ENCODE measurements around the gene PTPRK. TPM values are rescaled to one million over a fixed set of nuclear protein-coding genes. Genes with fewer than 3 reads are reported as not detected.

PTPRK gene
- total and polyA plus RNA-seq, 2 of the 8 experiments (the other 6 are each of a cell fraction or from before 2014, with no cell fraction given): 11.4 to 47.3 TPM

GRCh38 chr6:128070406-128070805 lies 450.0 kb downstream of the PTPRK start:
- Histone ChIP-seq H4K5ac (ENCODE audit: insufficient read length, low read depth, low read length) (no peak overlapping the region), H3K79me2 (ENCODE audit: control insufficient read depth in 1 of 2, insufficient read depth in 2 of 2, low read length in 2 of 2) (no peaks in the 10 kb centered on the region), H3K18ac (ENCODE audit: extremely low read depth, low read length) (no peak overlapping the region), H4K8ac (ENCODE audit: extremely low read depth, insufficient read depth, low read length) (no peak overlapping the region), H3K27ac (ENCODE audit: low read depth, low read length) (no peak overlapping the region), H4K20me1 (replicated peaks in 1 of 2; ENCODE audit: control insufficient read depth in 1 of 2, insufficient read depth in 2 of 2, low read length in 2 of 2) (no peaks in the 10 kb centered on the region), H2AK5ac (ENCODE audit: low read depth, low read length) (no peak overlapping the region), H3K4me2 (ENCODE audit: insufficient read depth in 1 of 2, low read depth in 2 of 2, low read length in 2 of 2) (no peak overlapping the region), H3K4me1 (replicated peaks in 1 of 4; ENCODE audit: control insufficient read depth in 3 of 4, insufficient read depth in 4 of 4, low read length in 3 of 4) (peaks cover 0 to 4% (median 2%) of the 10 kb centered on the region in 4 experiments; a peak in 3 of 7 replicates), H2BK12ac (ENCODE audit: low read depth, low read length) (no peak overlapping the region), H2BK20ac (ENCODE audit: low read length) (no peak overlapping the region), H2BK120ac (replicated peaks; ENCODE audit: low read depth, low read length) (no peak overlapping the region), H3K79me1 (ENCODE audit: low read depth, low read length) (no peaks in the 10 kb centered on the region), H4K91ac (replicated peaks; ENCODE audit: insufficient read length, low read length) (no peak overlapping the region), H3K9me3 (ENCODE audit: insufficient read depth in 2 of 2, low read depth in 1 of 2, low read length in 1 of 2) (no peaks in the 10 kb centered on the region), H2BK15ac (ENCODE audit: low read length) (no peak overlapping the region), H3K23ac (ENCODE audit: insufficient read length) (no peak overlapping the region), H3K14ac (ENCODE audit: insufficient read length) (no peak overlapping the region), H3K23me2 (ENCODE audit: low read depth, low read length) (no peaks in the 10 kb centered on the region), H3K56ac (replicated peaks; ENCODE audit: insufficient read length, low read depth, low read length) (no peak overlapping the region), H3K36me3 (ENCODE audit: control insufficient read depth in 2 of 4, insufficient read depth in 4 of 4, low read length in 3 of 4) (no peaks in the 10 kb centered on the region), H3K27me3 (replicated peaks in 1 of 4; ENCODE audit: control insufficient read depth in 3 of 4, extremely low read depth in 1 of 4, insufficient read depth in 3 of 4, low read length in 3 of 4) (peaks cover 0 to 1% (median 0%) of the 10 kb centered on the region in 4 experiments; a peak in 1 of 7 replicates), H3K4me3 (ENCODE audit: extremely low read depth in 1 of 4, insufficient read depth in 2 of 4, low read depth in 3 of 4, low read length in 4 of 4) (no peak overlapping the region), H3K4ac (replicated peaks; ENCODE audit: insufficient read length, low read depth, low read length) (no peak overlapping the region), H2AFZ (ENCODE audit: low read length) (no peak overlapping the region), H2BK5ac (ENCODE audit: low read depth, low read length) (no peak overlapping the region), H3K9ac (replicated peaks in 1 of 4; ENCODE audit: extremely low read depth in 1 of 4, low read depth in 3 of 4, low read length in 3 of 4) (no peak overlapping the region)
- no peak for TF ChIP-seq RNF2 (IDR thresholded peaks at IDR 0.05; ENCODE audit: borderline replicate concordance, low read depth, low read length, missing control alignments, poor library complexity, severe bottlenecking)
- no peak for TF ChIP-seq FOSL1 (IDR thresholded peaks at IDR 0.05; ENCODE audit: insufficient read depth, low read depth, low read length)
- TF ChIP-seq EGR1 (IDR thresholded peaks at IDR 0.05; ENCODE audit: borderline replicate concordance, low read depth, low read length): no peak
- no peak for TF ChIP-seq CREB1 (IDR thresholded peaks at IDR 0.05)
- no peak for TF ChIP-seq CEBPB (IDR thresholded peaks at IDR 0.05; ENCODE audit: low read depth, low read length)
- no peak for TF ChIP-seq SP1 (IDR thresholded peaks at IDR 0.05; ENCODE audit: low read depth, low read length)
- TF ChIP-seq JUND (IDR thresholded peaks at IDR 0.05; ENCODE audit: low read length): no peak
- no peak for TF ChIP-seq SIRT6 (IDR thresholded peaks at IDR 0.05; ENCODE audit: low read length)
- TF ChIP-seq BRCA1 (IDR thresholded peaks at IDR 0.05; ENCODE audit: low read depth, low read length): no peak
- TF ChIP-seq YY1 (IDR thresholded peaks at IDR 0.05; ENCODE audit: low read depth, low read length): no peak
- ChIA-PET POLR2A (ENCODE audit: partially characterized antibody) (interaction anchor here (0.7 kb wide), 1 partner anchor 29 kb away, joined by 3 read pairs; no protein-coding TSS in a partner anchor), CTCF (ENCODE audit: partially characterized antibody) (no interaction called here)
- FAIRE-seq (no peak), DNase-seq (ENCODE audit: low read depth in 1 of 2, low spot score in 2 of 2) (no peak)
- WGBS, 2 experiments (ENCODE audit: extremely low coverage in 1 of 2, insufficient coverage in 1 of 2, insufficient read length in 1 of 2, insufficient replicate concordance in 2 of 2, low coverage in 1 of 2, low lambda C conversion rate in 2 of 2, missing lambda C conversion rate in 1 of 2): 83% methylated on average over 3 of the region's 3 CpGs; no CpG with 5 or more reads in 1 of the 2 experiments
